Suprapubic skin (tissue), 3 donors: ENCODE data around the gene GSTA5.

Source experiments
- CTCF ChIP-seq, 2 donors: fragments of 200-600 bp in 1 of 2; fragments of 450-650 bp in 1 of 2; sonication (generic) in 1 of 2; IDR thresholded peaks; one replicate each; pipeline ENCODE4 v1.5.1; 2016 to 2019; ENCODE audit warnings: antibody characterized with exemption in 2 of 2, mild to moderate bottlenecking in 1 of 2, moderate library complexity in 1 of 2
- POLR2AphosphoS5 ChIP-seq, 3 donors: sonication (generic); formaldehyde crosslinking; IDR thresholded peaks; one replicate each; pipeline ENCODE4 v1.6.1; 2017; ENCODE audit warnings: antibody characterized with exemption in 3 of 3

- TF ChIP-seq CTCF (IDR thresholded peaks at IDR 0.05) (peak; percentile 46 to 76), POLR2AphosphoS5 (IDR thresholded peaks at IDR 0.05) (no peak)
These were observed 41.6 kb upstream of the GSTA5 start for GRCh38 chr6:52881996-52882841.
